B cell (primary cell): ENCODE results near the gene PKNOX2. TPM values are rescaled to one million over a fixed set of nuclear protein-coding genes. Genes with fewer than 3 reads are reported as not detected.

Source experiments
- ATAC-seq: fragments of 200-7000 bp; cut with Tn5 transposase; one replicate; pipeline ENCODE4 v1.10.0; 2021; ENCODE audit warnings: low read depth, mild to moderate bottlenecking, moderate number of reproducible peaks, moderate library complexity
- CTCF ChIA-PET: fragments of 350-600 bp; sonication (Branson Sonifier 250); formaldehyde crosslinking; loops from one replicate; lab custom pipeline; 2021; ENCODE audit warnings: antibody characterized with exemption, inconsistent platforms; lab: Charles Lee
- POLR2A ChIA-PET: fragments of 350-600 bp; sonication (Branson Sonifier 250); formaldehyde crosslinking; loops from one replicate; lab custom pipeline; 2021; ENCODE audit warnings: antibody characterized with exemption; lab: Charles Lee
- DNase-seq: peaks from one replicate; pipeline ENCODE4 v3.0.0; 2013
- H2AFZ ChIP-seq: 2 replicates; pipeline ENCODE4 v1.6.1; 2012; ENCODE audit warnings: mild to moderate bottlenecking, low read depth, low read length; ENCODE audit not compliant: insufficient read depth, poor library complexity, severe bottlenecking
- H3K27ac ChIP-seq, 2 donors: 1 replicate in 1 of 2; 2 replicates in 1 of 2; pipeline ENCODE4 v1.5.1; 2012 to 2013; ENCODE audit warnings: low read length in 2 of 2, mild to moderate bottlenecking in 2 of 2, moderate library complexity in 1 of 2
- H3K27me3 ChIP-seq, 4 experiments: fragments of 200-600 bp in 1 of 4; sonication (generic) in 1 of 4; replicated peaks in 1 of 4; 1 replicate in 2 of 4; 2 replicates in 2 of 4; pipeline versions ENCODE4 v1.6.1 to v1.7.0; 2013 to 2016; ENCODE audit warnings: low read length in 3 of 4, mild to moderate bottlenecking in 2 of 4, mixed read lengths in 1 of 4, moderate library complexity in 1 of 4; ENCODE audit not compliant: insufficient read depth in 4 of 4, control insufficient read depth in 3 of 4; ENCODE audit errors: control extremely low read depth in 1 of 4
- H3K36me3 ChIP-seq, 2 experiments: replicated peaks in 1 of 2; 1 replicate in 1 of 2; 2 replicates in 1 of 2; pipeline versions ENCODE4 v1.6.1 to v1.7.1; 2013; ENCODE audit warnings: low read length in 1 of 2; ENCODE audit not compliant: insufficient read depth in 2 of 2, control insufficient read depth in 1 of 2; ENCODE audit errors: control extremely low read depth in 1 of 2, extremely low read depth in 1 of 2
- H3K4me1 ChIP-seq, 2 donors: fragments of 200-600 bp in 1 of 2; sonication (generic) in 1 of 2; 1 replicate in 1 of 2; 2 replicates in 1 of 2; pipeline versions ENCODE4 v1.5.1 to v1.6.1; 2013 to 2017; ENCODE audit warnings: low read length in 2 of 2; ENCODE audit not compliant: control insufficient read depth in 2 of 2, insufficient read depth in 2 of 2
- H3K4me2 ChIP-seq: replicated peaks from 2 replicates; pipeline ENCODE3; 2012; ENCODE audit warnings: mild to moderate bottlenecking, low read depth, low read length; ENCODE audit not compliant: poor library complexity, severe bottlenecking
- H3K4me3 ChIP-seq, 5 experiments: fragments of 200-600 bp in 1 of 5; sonication (generic) in 1 of 5; 1 replicate in 3 of 5; 2 replicates in 2 of 5; pipeline versions ENCODE4 v1.5.1 to v1.7.0; 2011 to 2016; ENCODE audit warnings: low read length in 4 of 5, mild to moderate bottlenecking in 4 of 5, low read depth in 2 of 5, control low read depth in 1 of 5, moderate library complexity in 1 of 5; ENCODE audit not compliant: insufficient read depth in 1 of 5; ENCODE audit errors: control extremely low read depth in 1 of 5, extremely low read depth in 1 of 5
- H3K79me2 ChIP-seq: fragments of 200-600 bp; sonication (generic); one replicate; pipeline ENCODE4 v1.6.0; 2016; ENCODE audit warnings: low read length; ENCODE audit not compliant: control insufficient read depth, insufficient read depth
- H3K9ac ChIP-seq: fragments of 200-600 bp; sonication (generic); 2 replicates; pipeline ENCODE4 v1.6.1; 2017; ENCODE audit warnings: mild to moderate bottlenecking, low read length, moderate library complexity
- H3K9me3 ChIP-seq, 3 donors: one replicate each; pipeline versions ENCODE4 v1.6.1 to v1.7.1; 2013; ENCODE audit warnings: low read length in 2 of 3; ENCODE audit not compliant: control insufficient read depth in 2 of 3, insufficient read depth in 1 of 3; ENCODE audit errors: control extremely low read depth in 1 of 3
- H4K20me1 ChIP-seq: 2 replicates; pipeline ENCODE4 v1.6.0; 2012; ENCODE audit warnings: mild to moderate bottlenecking, low read length; ENCODE audit not compliant: insufficient read depth, control insufficient read depth, poor library complexity, severe bottlenecking
- H3K27ac Mint-ChIP-seq: one replicate; pipeline ENCODE4 v1.8.0; 2021; ENCODE audit warnings: mixed read lengths
- H3K27me3 Mint-ChIP-seq: one replicate; pipeline ENCODE4 v1.8.0; 2021; ENCODE audit warnings: mixed read lengths
- H3K4me1 Mint-ChIP-seq: one replicate; pipeline ENCODE4 v1.8.0; 2021; ENCODE audit warnings: mixed read lengths
- H3K4me3 Mint-ChIP-seq: one replicate; pipeline ENCODE4 v1.8.0; 2021; ENCODE audit warnings: mixed read lengths
- H3K9me3 Mint-ChIP-seq: one replicate; pipeline ENCODE4 v1.8.0; 2022; ENCODE audit warnings: mixed read lengths; ENCODE audit not compliant: insufficient read depth
- EZH2 ChIP-seq: IDR thresholded peaks from 2 replicates; pipeline ENCODE4 v1.6.1; 2012; ENCODE audit warnings: borderline replicate concordance, low read depth, mild to moderate bottlenecking, moderate library complexity, low read length; ENCODE audit not compliant: insufficient read depth, poor library complexity, severe bottlenecking
- WGBS: methylation state at CpG from one replicate; pipeline ENCODE4 v1.1.5; 2013; ENCODE audit warnings: missing lambda C conversion rate; ENCODE audit not compliant: insufficient coverage; 5-methylcytosine and 5-hydroxymethylcytosine counted together
- intact Hi-C: fragments of 100-400 bp; cut with micrococcal nuclease; formaldehyde crosslinking; loops from one replicate; pipeline ENCODE4 v1.10.0; 2022
- polyA plus RNA-seq: library from polyadenylated mRNA; depleted of rRNA; stranded (reverse); fragments of >200 nt; gene quantifications from 2 replicates; pipeline ENCODE4 v1.2.3, GENCODE V29; 2012
- total RNA-seq, 2 donors: library from RNA; stranded (reverse); fragments of 120-200 nt in 1 of 2; gene quantifications; 1 replicate in 1 of 2; 2 replicates in 1 of 2; pipeline versions ENCODE4 v1.2.3 to v1.2.4, GENCODE V29; 2013 to 2022
- TF ChIP-seq, protein P1 (sequence below): fragments of 200-600 bp; IDR thresholded peaks from one replicate; pipeline ENCODE4 v1.8.0; 2022; ENCODE audit warnings: antibody characterized with exemption, mild to moderate bottlenecking

PKNOX2 gene
- total and polyA plus RNA-seq, 2 donors (not counting 1 experiment from before 2014, with no cell fraction given): not detected

DNA sequence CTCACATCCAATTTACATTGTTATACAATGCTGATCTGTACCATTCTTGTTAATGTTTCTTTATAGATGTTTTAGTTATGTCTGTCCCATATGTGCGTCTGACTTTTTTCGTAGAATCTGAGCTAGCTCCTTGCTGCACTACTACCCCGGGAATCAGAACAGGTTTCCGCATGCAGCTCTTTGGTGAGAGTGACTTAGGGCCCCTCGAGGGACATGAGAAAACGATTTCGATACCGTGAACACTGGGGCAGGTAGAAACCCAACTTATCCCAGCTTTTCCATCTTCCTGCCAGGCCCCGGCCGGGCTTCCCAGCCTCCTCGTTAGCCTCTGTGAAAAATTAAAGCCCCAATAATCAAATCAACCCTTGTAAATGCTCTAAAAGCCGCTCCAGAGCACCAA lies 23.4 kb upstream of the PKNOX2 start:
- Mint-ChIP-seq H3K4me1 (peaks cover 4% of the 10 kb centered on the region), H3K4me3 (no peak overlapping the region), H3K27me3 (peaks cover 54% of the 10 kb centered on the region), H3K9me3 (no peaks in the 10 kb centered on the region), H3K27ac (no peak overlapping the region)
- TF ChIP-seq, protein P1, sequence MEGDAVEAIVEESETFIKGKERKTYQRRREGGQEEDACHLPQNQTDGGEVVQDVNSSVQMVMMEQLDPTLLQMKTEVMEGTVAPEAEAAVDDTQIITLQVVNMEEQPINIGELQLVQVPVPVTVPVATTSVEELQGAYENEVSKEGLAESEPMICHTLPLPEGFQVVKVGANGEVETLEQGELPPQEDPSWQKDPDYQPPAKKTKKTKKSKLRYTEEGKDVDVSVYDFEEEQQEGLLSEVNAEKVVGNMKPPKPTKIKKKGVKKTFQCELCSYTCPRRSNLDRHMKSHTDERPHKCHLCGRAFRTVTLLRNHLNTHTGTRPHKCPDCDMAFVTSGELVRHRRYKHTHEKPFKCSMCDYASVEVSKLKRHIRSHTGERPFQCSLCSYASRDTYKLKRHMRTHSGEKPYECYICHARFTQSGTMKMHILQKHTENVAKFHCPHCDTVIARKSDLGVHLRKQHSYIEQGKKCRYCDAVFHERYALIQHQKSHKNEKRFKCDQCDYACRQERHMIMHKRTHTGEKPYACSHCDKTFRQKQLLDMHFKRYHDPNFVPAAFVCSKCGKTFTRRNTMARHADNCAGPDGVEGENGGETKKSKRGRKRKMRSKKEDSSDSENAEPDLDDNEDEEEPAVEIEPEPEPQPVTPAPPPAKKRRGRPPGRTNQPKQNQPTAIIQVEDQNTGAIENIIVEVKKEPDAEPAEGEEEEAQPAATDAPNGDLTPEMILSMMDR: no peak
- TF ChIP-seq EZH2: no peak
- H4K20me1 ChIP-seq: no peaks in the 10 kb centered on the region
- intact Hi-C loops: loop anchor here (1.0 to 5.0 kb wide), 3 partner anchors 50 to 206 kb away; no protein-coding TSS in a partner anchor
- no peak overlapping the region for H3K27ac ChIP-seq
- no peak overlapping the region for H3K4me2 ChIP-seq
- H3K27me3 ChIP-seq: peaks cover 0 to 16% (median 9%) of the 10 kb centered on the region in 4 experiments
- ATAC-seq: no peak
- no peak for DNase-seq
- H3K4me1 ChIP-seq: peaks cover 3 to 6% of the 10 kb centered on the region in 2 donors
- POLR2A ChIA-PET: no interaction called here
- peak overlapping the region; percentile 14 for H2AFZ ChIP-seq
- no peaks in the 10 kb centered on the region for H3K36me3 ChIP-seq
- CTCF ChIA-PET: interaction anchor here (0.8 to 5.5 kb wide), 27 partner anchors 8 to 472 kb away, joined by 3 to 82 read pairs (median 4); partner anchors contain the start of genes CCDC15 and SLC37A2
- H3K79me2 ChIP-seq: no peaks in the 10 kb centered on the region
- H3K9me3 ChIP-seq: no peaks in the 10 kb centered on the region
- no peak overlapping the region for H3K4me3 ChIP-seq
- H3K9ac ChIP-seq: no peak overlapping the region
- WGBS: 67% methylated on average over 12 of the region's 12 CpGs
